Measurements from ENCODE around the gene GNB1L.
"Not testable (repeated sequence)": the region's sequence is repeated elsewhere in the genome, so short reads cannot be mapped to it uniquely, and the experiment has no call there.

The GNB1L gene

GRCh38 chr22:19843857-19844376 lies 10.8 kb downstream of the GNB1L start:
- no peak for DNase-seq (ENCODE audit: low read depth in 2 of 2)

- DNase-seq (ENCODE audit: low read depth in 2 of 2): no peak
Observed at GRCh38 chr22:19843107-19843856, 11.4 kb downstream of the GNB1L start.

GRCh38 chr22:19842393-19843106 lies 12.1 kb downstream of the GNB1L start:
- no peak for DNase-seq (ENCODE audit: low read depth in 2 of 2)

- DNase-seq (ENCODE audit: low read depth in 2 of 2): no peak
Observed at GRCh38 chr22:19841641-19842392, 12.9 kb downstream of the GNB1L start.

- no peak for DNase-seq (ENCODE audit: low read depth in 2 of 2)
Observed at GRCh38 chr22:19840955-19841640, 13.6 kb downstream of the GNB1L start.

- no peak for DNase-seq (ENCODE audit: low read depth in 2 of 2)
Observed at GRCh38 chr22:19840059-19840458, 14.6 kb downstream of the GNB1L start.

GRCh38 chr22:19837915-19838314 lies 16.8 kb downstream of the GNB1L start:
- DNase-seq (ENCODE audit: low read depth in 2 of 2): no peak

- no peak for DNase-seq (ENCODE audit: low read depth in 2 of 2)
Observed at GRCh38 chr22:19836512-19836911, 18.2 kb downstream of the GNB1L start.

- DNase-seq (ENCODE audit: low read depth in 2 of 2): no peak
Observed at GRCh38 chr22:19834599-19834998, 20.1 kb downstream of the GNB1L start.

- DNase-seq (ENCODE audit: low read depth in 2 of 2): not testable (repeated sequence)
Observed at GRCh38 chr22:19833327-19833726, 21.3 kb downstream of the GNB1L start.

GRCh38 chr22:19832476-19833108 lies 22.1 kb downstream of the GNB1L start:
- DNase-seq (ENCODE audit: low read depth in 2 of 2): no peak

GRCh38 chr22:19831979-19832378 lies 22.7 kb downstream of the GNB1L start:
- not testable (repeated sequence) for DNase-seq (ENCODE audit: low read depth in 2 of 2)

- no peak for DNase-seq (ENCODE audit: low read depth in 2 of 2)
Observed at GRCh38 chr22:19831016-19831415, 23.7 kb downstream of the GNB1L start.

GRCh38 chr22:19828035-19828401 lies 26.7 kb downstream of the GNB1L start:
- no peak for DNase-seq (ENCODE audit: low read depth in 2 of 2)

GRCh38 chr22:19827341-19828034 lies 27.2 kb downstream of the GNB1L start:
- DNase-seq (ENCODE audit: low read depth in 2 of 2): no peak

GRCh38 chr22:19826619-19826950 lies 28.1 kb downstream of the GNB1L start:
- DNase-seq (ENCODE audit: low read depth in 2 of 2): no peak

- no peak for DNase-seq (ENCODE audit: low read depth in 2 of 2)
Observed at GRCh38 chr22:19825904-19826618, 28.6 kb downstream of the GNB1L start.

GRCh38 chr22:19824926-19825339 lies 29.7 kb downstream of the GNB1L start:
- no peak for DNase-seq (ENCODE audit: low read depth in 2 of 2)

- no peak for DNase-seq (ENCODE audit: low read depth in 2 of 2)
Observed at GRCh38 chr22:19824212-19824925, 30.3 kb downstream of the GNB1L start.

- DNase-seq (ENCODE audit: low read depth in 2 of 2): no peak
Observed at GRCh38 chr22:19823902-19824211, 30.8 kb downstream of the GNB1L start.

Measured in stimulated activated CD4-positive, alpha-beta T cell treated with anti-CD3 and anti-CD28 coated beads, Interleukin-4, amount 100 ng/mL, for 48 hours (primary cell).